ENCODE data around the gene CTNNBIP1.

DNA sequence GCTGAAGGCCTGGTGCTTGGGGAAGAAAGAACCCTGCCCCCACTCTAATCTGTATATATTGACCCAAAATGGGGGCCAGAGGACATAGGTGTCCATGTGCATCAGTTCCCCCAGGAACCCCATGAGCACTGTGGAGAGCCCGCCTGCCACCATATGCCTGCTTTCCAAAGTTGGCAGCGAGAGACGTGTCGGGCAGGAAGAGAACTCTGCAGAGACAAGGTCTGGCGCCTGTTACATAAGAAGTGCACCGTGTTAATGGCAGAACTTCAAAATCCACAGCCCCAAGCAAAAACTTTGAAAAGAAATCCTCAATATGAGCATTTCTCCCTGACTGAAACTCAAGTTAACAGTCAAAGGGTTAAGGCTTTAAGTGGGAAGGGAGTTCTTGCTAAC, 8.0 kb downstream of the CTNNBIP1 start:
- TF ChIP-seq, protein P1, sequence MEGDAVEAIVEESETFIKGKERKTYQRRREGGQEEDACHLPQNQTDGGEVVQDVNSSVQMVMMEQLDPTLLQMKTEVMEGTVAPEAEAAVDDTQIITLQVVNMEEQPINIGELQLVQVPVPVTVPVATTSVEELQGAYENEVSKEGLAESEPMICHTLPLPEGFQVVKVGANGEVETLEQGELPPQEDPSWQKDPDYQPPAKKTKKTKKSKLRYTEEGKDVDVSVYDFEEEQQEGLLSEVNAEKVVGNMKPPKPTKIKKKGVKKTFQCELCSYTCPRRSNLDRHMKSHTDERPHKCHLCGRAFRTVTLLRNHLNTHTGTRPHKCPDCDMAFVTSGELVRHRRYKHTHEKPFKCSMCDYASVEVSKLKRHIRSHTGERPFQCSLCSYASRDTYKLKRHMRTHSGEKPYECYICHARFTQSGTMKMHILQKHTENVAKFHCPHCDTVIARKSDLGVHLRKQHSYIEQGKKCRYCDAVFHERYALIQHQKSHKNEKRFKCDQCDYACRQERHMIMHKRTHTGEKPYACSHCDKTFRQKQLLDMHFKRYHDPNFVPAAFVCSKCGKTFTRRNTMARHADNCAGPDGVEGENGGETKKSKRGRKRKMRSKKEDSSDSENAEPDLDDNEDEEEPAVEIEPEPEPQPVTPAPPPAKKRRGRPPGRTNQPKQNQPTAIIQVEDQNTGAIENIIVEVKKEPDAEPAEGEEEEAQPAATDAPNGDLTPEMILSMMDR (IDR thresholded peaks at IDR 0.05) = no peak
- TF ChIP-seq POLR2A (IDR thresholded peaks at IDR 0.05) = no peak

Data from testis (tissue), 2 donors.